ENCODE data around the gene MPV17L2. TPM values are rescaled to one million over a fixed set of nuclear protein-coding genes. Genes with fewer than 3 reads are reported as not detected.

MPV17L2 gene
- total and polyA plus RNA-seq, 10 of the 15 experiments (the other 5 are each of a cell fraction or from before 2014, with no cell fraction given): 5.1 to 57.2 (median 22.9) TPM

DNA sequence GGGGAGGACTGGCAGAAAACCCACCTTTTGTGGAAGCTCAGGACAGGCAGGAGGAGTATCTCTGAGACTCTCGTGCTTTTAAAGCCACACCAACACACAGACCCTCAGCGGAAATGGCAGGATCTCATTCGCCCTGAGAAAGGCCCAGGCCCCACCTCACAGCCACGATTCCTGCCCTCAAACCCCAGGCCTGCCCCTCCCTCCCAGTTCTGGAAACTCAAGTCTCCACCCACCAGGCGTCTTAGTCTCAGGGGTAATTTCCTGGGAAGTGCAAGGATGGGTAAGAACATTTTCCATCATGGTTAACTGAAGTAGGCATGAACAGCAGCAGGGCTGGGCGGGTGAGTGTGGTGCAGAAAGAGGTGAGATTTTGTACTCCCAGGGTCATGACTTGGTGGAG lies 41.2 kb downstream of the MPV17L2 start:
- POLR2A ChIA-PET: no interaction called here
- no peak overlapping the region for H3K4me2 ChIP-seq (ENCODE audit: control insufficient read depth, insufficient read depth)
- CTCF ChIA-PET: interaction anchor here (1.4 kb wide), 1 partner anchor 94 kb away, joined by 3 read pairs; no protein-coding TSS in a partner anchor
- no peaks in the 10 kb centered on the region for H3K4me1 ChIP-seq (ENCODE audit: control insufficient read depth, insufficient read depth, low read length)
- no peaks in the 10 kb centered on the region for H4K20me1 ChIP-seq (ENCODE audit: control insufficient read depth, insufficient read depth)
- FAIRE-seq (no peak), ATAC-seq (no peak), DNase-seq (ENCODE audit: low read depth, low spot score) (no peak)
- intact Hi-C loops (cut with micrococcal nuclease; ENCODE audit: unreplicated experiment) (no loop called here), in situ Hi-C loops (cut with MboI) (no loop called here)
- no peaks in the 10 kb centered on the region for H3K36me3 ChIP-seq (ENCODE audit: control insufficient read depth in 2 of 2, insufficient read depth in 2 of 2, low read length in 1 of 2)
- no peak overlapping the region for H3K9ac ChIP-seq (ENCODE audit: control insufficient read depth, insufficient read depth, low read length)
- WGBS (ENCODE audit: insufficient coverage, insufficient replicate concordance, low lambda C conversion rate, missing lambda C conversion rate): 29% methylated on average over 6 of the region's 6 CpGs
- RAD21 ChIA-PET (ENCODE audit: unreplicated experiment): no interaction called here
- H3K27me3 ChIP-seq (replicated peaks in 1 of 2; ENCODE audit: control insufficient read depth in 2 of 2, insufficient read depth in 2 of 2, low read length in 1 of 2): no peaks in the 10 kb centered on the region; a peak in 2 of 4 replicates
- H3K4me3 ChIP-seq: no peak overlapping the region
- SMC1A ChIA-PET (ENCODE audit: uncharacterized antibody, unreplicated experiment): no interaction called here
- no peak overlapping the region for H2AFZ ChIP-seq (ENCODE audit: control insufficient read depth, low read depth, low read length)
- H3K79me2 ChIP-seq (ENCODE audit: control insufficient read depth, insufficient read depth, low read length): no peaks in the 10 kb centered on the region
- no peak overlapping the region for H3K27ac ChIP-seq (ENCODE audit: control insufficient read depth, insufficient read depth)
- H3K9me3 ChIP-seq (replicated peaks; ENCODE audit: control insufficient read depth, insufficient read depth, low read length): no peaks in the 10 kb centered on the region; the same call in 2 of the 3 replicates
- BruUV-seq (replicated peaks): no TSS peak
- TF ChIP-seq SIX5 (IDR thresholded peaks at IDR 0.05; ENCODE audit: low read depth, low read length, severe bottlenecking) (no peak), EGR1 (IDR thresholded peaks at IDR 0.05; ENCODE audit: borderline replicate concordance in 1 of 2, low read depth in 2 of 2, low read length in 2 of 2) (no peak), RFX5 (IDR thresholded peaks at IDR 0.05; ENCODE audit: low read depth, low read length) (no peak), BRCA1 (IDR thresholded peaks at IDR 0.05; ENCODE audit: low read depth, low read length) (no peak), CREB1 (IDR thresholded peaks at IDR 0.05; ENCODE audit: low read depth) (no peak), SUPT20H (IDR thresholded peaks at IDR 0.05; ENCODE audit: borderline replicate concordance, control insufficient read depth, low read depth, low read length) (no peak), KLF5 (IDR thresholded peaks at IDR 0.05; ENCODE audit: partially characterized antibody) (no peak), YY1 (IDR thresholded peaks at IDR 0.05; ENCODE audit: low read depth, low read length) (no peak), SMAD5 (IDR thresholded peaks at IDR 0.05; ENCODE audit: low read depth) (no peak)
- TF ChIP-seq, protein P1, sequence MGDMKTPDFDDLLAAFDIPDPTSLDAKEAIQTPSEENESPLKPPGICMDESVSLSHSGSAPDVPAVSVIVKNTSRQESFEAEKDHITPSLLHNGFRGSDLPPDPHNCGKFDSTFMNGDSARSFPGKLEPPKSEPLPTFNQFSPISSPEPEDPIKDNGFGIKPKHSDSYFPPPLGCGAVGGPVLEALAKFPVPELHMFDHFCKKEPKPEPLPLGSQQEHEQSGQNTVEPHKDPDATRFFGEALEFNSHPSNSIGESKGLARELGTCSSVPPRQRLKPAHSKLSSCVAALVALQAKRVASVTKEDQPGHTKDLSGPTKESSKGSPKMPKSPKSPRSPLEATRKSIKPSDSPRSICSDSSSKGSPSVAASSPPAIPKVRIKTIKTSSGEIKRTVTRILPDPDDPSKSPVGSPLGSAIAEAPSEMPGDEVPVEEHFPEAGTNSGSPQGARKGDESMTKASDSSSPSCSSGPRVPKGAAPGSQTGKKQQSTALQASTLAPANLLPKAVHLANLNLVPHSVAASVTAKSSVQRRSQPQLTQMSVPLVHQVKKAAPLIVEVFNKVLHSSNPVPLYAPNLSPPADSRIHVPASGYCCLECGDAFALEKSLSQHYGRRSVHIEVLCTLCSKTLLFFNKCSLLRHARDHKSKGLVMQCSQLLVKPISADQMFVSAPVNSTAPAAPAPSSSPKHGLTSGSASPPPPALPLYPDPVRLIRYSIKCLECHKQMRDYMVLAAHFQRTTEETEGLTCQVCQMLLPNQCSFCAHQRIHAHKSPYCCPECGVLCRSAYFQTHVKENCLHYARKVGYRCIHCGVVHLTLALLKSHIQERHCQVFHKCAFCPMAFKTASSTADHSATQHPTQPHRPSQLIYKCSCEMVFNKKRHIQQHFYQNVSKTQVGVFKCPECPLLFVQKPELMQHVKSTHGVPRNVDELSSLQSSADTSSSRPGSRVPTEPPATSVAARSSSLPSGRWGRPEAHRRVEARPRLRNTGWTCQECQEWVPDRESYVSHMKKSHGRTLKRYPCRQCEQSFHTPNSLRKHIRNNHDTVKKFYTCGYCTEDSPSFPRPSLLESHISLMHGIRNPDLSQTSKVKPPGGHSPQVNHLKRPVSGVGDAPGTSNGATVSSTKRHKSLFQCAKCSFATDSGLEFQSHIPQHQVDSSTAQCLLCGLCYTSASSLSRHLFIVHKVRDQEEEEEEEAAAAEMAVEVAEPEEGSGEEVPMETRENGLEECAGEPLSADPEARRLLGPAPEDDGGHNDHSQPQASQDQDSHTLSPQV (IDR thresholded peaks at IDR 0.05): no peak
- TF ChIP-seq, protein P2, sequence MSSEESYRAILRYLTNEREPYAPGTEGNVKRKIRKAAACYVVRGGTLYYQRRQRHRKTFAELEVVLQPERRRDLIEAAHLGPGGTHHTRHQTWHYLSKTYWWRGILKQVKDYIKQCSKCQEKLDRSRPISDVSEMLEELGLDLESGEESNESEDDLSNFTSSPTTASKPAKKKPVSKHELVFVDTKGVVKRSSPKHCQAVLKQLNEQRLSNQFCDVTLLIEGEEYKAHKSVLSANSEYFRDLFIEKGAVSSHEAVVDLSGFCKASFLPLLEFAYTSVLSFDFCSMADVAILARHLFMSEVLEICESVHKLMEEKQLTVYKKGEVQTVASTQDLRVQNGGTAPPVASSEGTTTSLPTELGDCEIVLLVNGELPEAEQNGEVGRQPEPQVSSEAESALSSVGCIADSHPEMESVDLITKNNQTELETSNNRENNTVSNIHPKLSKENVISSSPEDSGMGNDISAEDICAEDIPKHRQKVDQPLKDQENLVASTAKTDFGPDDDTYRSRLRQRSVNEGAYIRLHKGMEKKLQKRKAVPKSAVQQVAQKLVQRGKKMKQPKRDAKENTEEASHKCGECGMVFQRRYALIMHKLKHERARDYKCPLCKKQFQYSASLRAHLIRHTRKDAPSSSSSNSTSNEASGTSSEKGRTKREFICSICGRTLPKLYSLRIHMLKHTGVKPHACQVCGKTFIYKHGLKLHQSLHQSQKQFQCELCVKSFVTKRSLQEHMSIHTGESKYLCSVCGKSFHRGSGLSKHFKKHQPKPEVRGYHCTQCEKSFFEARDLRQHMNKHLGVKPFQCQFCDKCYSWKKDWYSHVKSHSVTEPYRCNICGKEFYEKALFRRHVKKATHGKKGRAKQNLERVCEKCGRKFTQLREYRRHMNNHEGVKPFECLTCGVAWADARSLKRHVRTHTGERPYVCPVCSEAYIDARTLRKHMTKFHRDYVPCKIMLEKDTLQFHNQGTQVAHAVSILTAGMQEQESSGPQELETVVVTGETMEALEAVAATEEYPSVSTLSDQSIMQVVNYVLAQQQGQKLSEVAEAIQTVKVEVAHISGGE (CRISPR knock-in tag; IDR thresholded peaks at IDR 0.05): no peak
- TF ChIP-seq, protein P3, sequence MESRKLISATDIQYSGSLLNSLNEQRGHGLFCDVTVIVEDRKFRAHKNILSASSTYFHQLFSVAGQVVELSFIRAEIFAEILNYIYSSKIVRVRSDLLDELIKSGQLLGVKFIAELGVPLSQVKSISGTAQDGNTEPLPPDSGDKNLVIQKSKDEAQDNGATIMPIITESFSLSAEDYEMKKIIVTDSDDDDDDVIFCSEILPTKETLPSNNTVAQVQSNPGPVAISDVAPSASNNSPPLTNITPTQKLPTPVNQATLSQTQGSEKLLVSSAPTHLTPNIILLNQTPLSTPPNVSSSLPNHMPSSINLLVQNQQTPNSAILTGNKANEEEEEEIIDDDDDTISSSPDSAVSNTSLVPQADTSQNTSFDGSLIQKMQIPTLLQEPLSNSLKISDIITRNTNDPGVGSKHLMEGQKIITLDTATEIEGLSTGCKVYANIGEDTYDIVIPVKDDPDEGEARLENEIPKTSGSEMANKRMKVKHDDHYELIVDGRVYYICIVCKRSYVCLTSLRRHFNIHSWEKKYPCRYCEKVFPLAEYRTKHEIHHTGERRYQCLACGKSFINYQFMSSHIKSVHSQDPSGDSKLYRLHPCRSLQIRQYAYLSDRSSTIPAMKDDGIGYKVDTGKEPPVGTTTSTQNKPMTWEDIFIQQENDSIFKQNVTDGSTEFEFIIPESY (IDR thresholded peaks at IDR 0.05): no peak
- TF ChIP-seq, protein P4, sequence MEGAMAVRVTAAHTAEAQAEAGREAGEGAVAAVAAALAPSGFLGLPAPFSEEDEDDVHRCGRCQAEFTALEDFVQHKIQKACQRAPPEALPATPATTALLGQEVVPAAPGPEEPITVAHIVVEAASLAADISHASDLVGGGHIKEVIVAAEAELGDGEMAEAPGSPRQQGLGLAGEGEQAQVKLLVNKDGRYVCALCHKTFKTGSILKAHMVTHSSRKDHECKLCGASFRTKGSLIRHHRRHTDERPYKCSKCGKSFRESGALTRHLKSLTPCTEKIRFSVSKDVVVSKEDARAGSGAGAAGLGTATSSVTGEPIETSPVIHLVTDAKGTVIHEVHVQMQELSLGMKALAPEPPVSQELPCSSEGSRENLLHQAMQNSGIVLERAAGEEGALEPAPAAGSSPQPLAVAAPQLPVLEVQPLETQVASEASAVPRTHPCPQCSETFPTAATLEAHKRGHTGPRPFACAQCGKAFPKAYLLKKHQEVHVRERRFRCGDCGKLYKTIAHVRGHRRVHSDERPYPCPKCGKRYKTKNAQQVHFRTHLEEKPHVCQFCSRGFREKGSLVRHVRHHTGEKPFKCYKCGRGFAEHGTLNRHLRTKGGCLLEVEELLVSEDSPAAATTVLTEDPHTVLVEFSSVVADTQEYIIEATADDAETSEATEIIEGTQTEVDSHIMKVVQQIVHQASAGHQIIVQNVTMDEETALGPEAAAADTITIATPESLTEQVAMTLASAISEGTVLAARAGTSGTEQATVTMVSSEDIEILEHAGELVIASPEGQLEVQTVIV (IDR thresholded peaks at IDR 0.05; ENCODE audit: borderline replicate concordance, partially characterized antibody): no peak

Data from GM12878 (cell line).